HuH-7 (cell line): Measurements from ENCODE around the gene NOD1.

Experiments
- DNase-seq: peaks from one replicate; pipeline ENCODE4 v3.0.0; 2011; ENCODE audit warnings: low spot score

NOD1 gene

GRCh38 chr7:30470163-30470770 lies 8.3 kb downstream of the NOD1 start:
- DNase-seq: no peak

GRCh38 chr7:30469303-30469702 lies 9.3 kb downstream of the NOD1 start:
- DNase-seq: peak; percentile 60

- DNase-seq: no peak
Observed at GRCh38 chr7:30468791-30469190, 9.8 kb downstream of the NOD1 start.

GRCh38 chr7:30468041-30468440 lies 10.5 kb downstream of the NOD1 start:
- DNase-seq: no peak

GRCh38 chr7:30467271-30467670 lies 11.3 kb downstream of the NOD1 start:
- DNase-seq: no peak

- no peak for DNase-seq
Observed at GRCh38 chr7:30466266-30466665, 12.3 kb downstream of the NOD1 start.

GRCh38 chr7:30465811-30466180 lies 12.8 kb downstream of the NOD1 start:
- no peak for DNase-seq

GRCh38 chr7:30465046-30465810 lies 13.4 kb downstream of the NOD1 start:
- no peak for DNase-seq

GRCh38 chr7:30464231-30464671 lies 14.3 kb downstream of the NOD1 start:
- no peak for DNase-seq

- DNase-seq: no peak
Observed at GRCh38 chr7:30463405-30464145, 15.0 kb downstream of the NOD1 start.

GRCh38 chr7:30462179-30462578 lies 16.4 kb downstream of the NOD1 start:
- DNase-seq: no peak

- DNase-seq: peak; percentile 20
Observed at GRCh38 chr7:30460246-30460633, 18.3 kb downstream of the NOD1 start.

- peak; percentile 44 for DNase-seq
Observed at GRCh38 chr7:30459591-30460245, 18.9 kb downstream of the NOD1 start.

GRCh38 chr7:30458311-30458710 lies 20.3 kb downstream of the NOD1 start:
- DNase-seq: no peak

- no peak for DNase-seq
Observed at GRCh38 chr7:30453921-30454320, 24.7 kb downstream of the NOD1 start.

- DNase-seq: no peak
Observed at GRCh38 chr7:30453016-30453415, 25.6 kb downstream of the NOD1 start.

GRCh38 chr7:30452280-30452930 lies 26.2 kb downstream of the NOD1 start:
- DNase-seq: no peak

GRCh38 chr7:30451539-30452279 lies 26.9 kb downstream of the NOD1 start:
- DNase-seq: no peak

- no peak for DNase-seq
Observed at GRCh38 chr7:30450983-30451497, 27.5 kb downstream of the NOD1 start.

- no peak for DNase-seq
Observed at GRCh38 chr7:30450240-30450982, 28.2 kb downstream of the NOD1 start.
